Tibial artery (tissue), 4 donors: ENCODE measurements around the gene ARL6IP6.

Experiments used
- DNase-seq, 2 donors: peaks; one replicate each; pipeline ENCODE4 v3.0.0-alpha.2; 2019
- H3K27ac ChIP-seq, 2 donors: fragments of 200-600 bp; sonication (generic) in 1 of 2; 1 replicate in 1 of 2; 2 replicates in 1 of 2; pipeline ENCODE4 v1.5.1; 2018 to 2019; ENCODE audit warnings: mild to moderate bottlenecking in 1 of 2
- H3K27me3 ChIP-seq, 2 donors: fragments of 200-600 bp; sonication (generic) in 1 of 2; one replicate each; pipeline versions ENCODE4 v1.5.1 to v1.6.0; 2016 to 2019
- H3K36me3 ChIP-seq, 3 donors: fragments of 200-600 bp; sonication (generic) in 2 of 3; one replicate each; pipeline ENCODE4 v1.5.1; 2016 to 2019; ENCODE audit warnings: mild to moderate bottlenecking in 2 of 3
- H3K4me1 ChIP-seq, 4 donors: fragments of 200-600 bp; sonication (generic) in 2 of 4; 1 replicate in 3 of 4; 2 replicates in 1 of 4; pipeline ENCODE4 v1.5.1; 2016 to 2019
- H3K4me3 ChIP-seq, 2 donors: fragments of 200-600 bp; sonication (generic) in 1 of 2; 1 replicate in 1 of 2; 2 replicates in 1 of 2; pipeline ENCODE4 v1.5.1; 2018 to 2019; ENCODE audit warnings: mild to moderate bottlenecking in 2 of 2
- H3K9me3 ChIP-seq, 3 donors: fragments of 200-600 bp; sonication (generic) in 1 of 3; one replicate each; pipeline ENCODE4 v1.5.1; 2016 to 2019
- intact Hi-C: fragments of 100-400 bp; cut with DNase I; formaldehyde crosslinking; loops from one replicate; pipeline ENCODE4 v1.15.0; 2023; ENCODE audit warnings: low total_unique reads
- TF ChIP-seq, protein P1 (sequence below), 2 experiments: fragments of 200-600 bp in 1 of 2; fragments of 450-650 bp in 1 of 2; IDR thresholded peaks; one replicate each; pipeline ENCODE4 v1.5.1; 2017 to 2019; ENCODE audit warnings: antibody characterized with exemption in 2 of 2, mild to moderate bottlenecking in 1 of 2, moderate library complexity in 1 of 2

The ARL6IP6 gene

DNA sequence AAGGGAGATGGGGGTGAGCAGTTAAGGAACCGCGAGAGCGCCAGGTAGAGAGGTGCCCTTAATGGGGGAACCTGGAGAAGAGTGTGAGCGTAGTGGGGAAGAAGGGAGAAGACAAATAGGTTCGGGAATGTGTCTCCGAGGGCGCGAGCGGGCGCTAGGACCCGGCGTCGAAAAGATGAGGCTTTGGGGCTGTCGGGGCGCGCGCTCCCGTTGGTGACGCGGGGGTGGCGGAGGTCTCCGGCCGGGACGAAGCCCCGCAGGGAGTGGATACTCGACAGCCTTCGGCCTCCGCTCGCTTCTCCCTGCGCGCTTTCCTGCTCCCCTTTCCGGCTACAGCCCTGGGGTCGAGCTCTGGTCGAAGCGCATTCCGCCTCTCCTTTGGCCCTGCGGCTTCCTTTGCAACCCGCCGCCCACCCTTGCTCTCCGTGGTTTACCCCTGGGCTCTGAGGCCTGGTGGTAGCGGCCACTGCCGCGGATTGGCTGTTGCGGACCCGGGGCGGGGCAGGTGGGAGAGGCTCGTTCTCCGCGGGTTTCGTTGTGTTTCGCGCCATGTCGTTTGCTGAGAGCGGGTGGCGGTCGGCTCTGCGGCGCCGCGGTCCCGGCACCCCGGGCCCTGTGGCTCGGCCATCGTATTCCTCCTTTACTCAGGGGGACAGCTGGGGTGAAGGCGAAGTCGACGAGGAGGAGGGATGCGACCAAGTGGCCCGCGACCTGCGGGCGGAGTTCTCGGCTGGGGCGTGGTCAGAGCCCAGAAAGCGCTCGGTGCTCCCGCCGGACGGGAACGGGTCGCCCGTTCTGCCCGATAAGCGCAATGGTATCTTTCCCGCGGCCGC is at the start of gene ARL6IP6:
Gene ARL6IP6 (plus strand): TSS at position 545 of the 833 bp plus-strand sequence. CDS start 5 bp downstream, at position 550.
- peak; percentile 89 to 95 for DNase-seq
- H3K36me3 ChIP-seq: peaks cover 0 to 15% (median 4%) of the 10 kb centered on the region in 3 donors
- H3K4me1 ChIP-seq: peaks cover 0 to 52% (median 27%) of the 10 kb centered on the region in 4 donors
- intact Hi-C loops: no loop called here
- H3K27me3 ChIP-seq: no peaks in the 10 kb centered on the region
- H3K27ac ChIP-seq: peak within 1 kb of the TSS; percentile 97 to 98
- H3K9me3 ChIP-seq: no peaks in the 10 kb centered on the region
- H3K4me3 ChIP-seq: peak within 1 kb of the TSS; percentile 90 to 95
- TF ChIP-seq, protein P1, sequence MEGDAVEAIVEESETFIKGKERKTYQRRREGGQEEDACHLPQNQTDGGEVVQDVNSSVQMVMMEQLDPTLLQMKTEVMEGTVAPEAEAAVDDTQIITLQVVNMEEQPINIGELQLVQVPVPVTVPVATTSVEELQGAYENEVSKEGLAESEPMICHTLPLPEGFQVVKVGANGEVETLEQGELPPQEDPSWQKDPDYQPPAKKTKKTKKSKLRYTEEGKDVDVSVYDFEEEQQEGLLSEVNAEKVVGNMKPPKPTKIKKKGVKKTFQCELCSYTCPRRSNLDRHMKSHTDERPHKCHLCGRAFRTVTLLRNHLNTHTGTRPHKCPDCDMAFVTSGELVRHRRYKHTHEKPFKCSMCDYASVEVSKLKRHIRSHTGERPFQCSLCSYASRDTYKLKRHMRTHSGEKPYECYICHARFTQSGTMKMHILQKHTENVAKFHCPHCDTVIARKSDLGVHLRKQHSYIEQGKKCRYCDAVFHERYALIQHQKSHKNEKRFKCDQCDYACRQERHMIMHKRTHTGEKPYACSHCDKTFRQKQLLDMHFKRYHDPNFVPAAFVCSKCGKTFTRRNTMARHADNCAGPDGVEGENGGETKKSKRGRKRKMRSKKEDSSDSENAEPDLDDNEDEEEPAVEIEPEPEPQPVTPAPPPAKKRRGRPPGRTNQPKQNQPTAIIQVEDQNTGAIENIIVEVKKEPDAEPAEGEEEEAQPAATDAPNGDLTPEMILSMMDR (IDR thresholded peaks at IDR 0.05): no peak

DNA sequence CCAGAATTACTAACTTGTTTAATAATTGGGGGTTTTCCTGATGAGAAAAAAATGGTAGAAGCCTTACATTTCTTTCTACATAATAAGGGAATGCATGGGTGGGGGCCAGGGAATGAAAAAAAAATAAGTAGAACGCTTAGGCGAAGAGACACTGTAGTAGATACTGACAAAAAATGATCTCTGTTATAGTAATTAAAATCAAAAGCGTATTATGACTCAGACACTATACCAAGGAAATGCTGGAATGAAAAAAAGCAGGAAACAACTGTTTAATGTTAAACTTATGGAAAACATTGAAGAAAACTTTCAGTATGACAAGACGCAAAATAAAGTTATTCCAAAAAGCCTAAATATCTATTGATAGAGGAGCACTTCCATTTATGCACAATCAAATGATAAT is 44.1 kb upstream of the ARL6IP6 start:
- Histone ChIP-seq H3K4me3 (no peak overlapping the region), H3K4me1 (no peaks in the 10 kb centered on the region), H3K36me3 (peaks cover 59 to 86% (median 71%) of the 10 kb centered on the region in 3 donors), H3K9me3 (no peaks in the 10 kb centered on the region), H3K27ac (no peak overlapping the region), H3K27me3 (no peaks in the 10 kb centered on the region)
- no peak for DNase-seq
- TF ChIP-seq, protein P1 (IDR thresholded peaks at IDR 0.05): no peak
- intact Hi-C loops: no loop called here

DNA sequence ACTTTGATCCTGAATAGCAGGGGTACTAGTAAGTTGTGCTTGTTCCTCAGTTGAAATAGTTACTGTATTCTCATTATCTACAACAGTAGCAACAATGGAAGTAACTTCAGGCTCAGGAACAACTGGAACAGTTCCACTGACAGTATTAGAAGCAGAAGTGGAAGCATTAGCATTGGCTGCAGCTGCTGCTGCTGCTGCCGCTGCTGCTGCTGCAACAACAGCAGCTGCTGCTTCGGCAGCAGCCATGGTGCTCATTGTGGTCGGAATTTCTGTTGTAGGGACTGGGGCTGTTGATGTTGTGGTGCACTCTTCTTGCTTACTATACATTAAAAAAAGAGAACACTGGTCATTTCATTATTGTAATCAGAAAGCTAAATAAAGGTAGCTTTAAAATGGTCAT is 42.0 kb upstream of the ARL6IP6 start:
- DNase-seq: no peak
- TF ChIP-seq, protein P1 (IDR thresholded peaks at IDR 0.05): no peak
- Histone ChIP-seq H3K27me3 (no peaks in the 10 kb centered on the region), H3K27ac (no peak overlapping the region), H3K4me1 (no peaks in the 10 kb centered on the region), H3K9me3 (no peaks in the 10 kb centered on the region), H3K4me3 (no peak overlapping the region), H3K36me3 (peaks cover 63 to 84% (median 70%) of the 10 kb centered on the region in 3 donors)
- intact Hi-C loops: no loop called here

DNA sequence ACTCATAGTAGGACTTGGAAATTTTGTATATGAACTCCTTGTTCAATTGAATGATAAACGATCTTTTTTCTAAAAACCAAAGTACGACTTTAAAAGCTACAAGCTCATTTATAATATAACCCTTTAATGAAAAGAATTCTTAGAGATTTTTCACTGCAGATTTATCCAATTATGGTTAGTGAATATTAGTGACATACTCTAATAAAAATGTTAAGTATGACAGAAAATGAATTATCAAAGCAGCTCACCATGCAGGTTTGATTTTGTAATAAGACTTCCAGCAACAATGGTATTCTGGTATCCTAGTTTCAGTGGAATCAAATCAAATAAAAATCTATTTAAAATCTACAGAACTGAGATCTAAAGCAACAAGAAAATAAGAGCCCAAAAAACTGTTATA is 39.6 kb upstream of the ARL6IP6 start:
- DNase-seq: no peak
- no peak overlapping the region for H3K27ac ChIP-seq
- TF ChIP-seq, protein P1 (IDR thresholded peaks at IDR 0.05): no peak
- H3K9me3 ChIP-seq: no peaks in the 10 kb centered on the region
- H3K27me3 ChIP-seq: no peaks in the 10 kb centered on the region
- H3K4me1 ChIP-seq: no peaks in the 10 kb centered on the region
- intact Hi-C loops: no loop called here
- no peak overlapping the region for H3K4me3 ChIP-seq
- H3K36me3 ChIP-seq: peaks cover 51 to 63% (median 51%) of the 10 kb centered on the region in 3 donors

DNA sequence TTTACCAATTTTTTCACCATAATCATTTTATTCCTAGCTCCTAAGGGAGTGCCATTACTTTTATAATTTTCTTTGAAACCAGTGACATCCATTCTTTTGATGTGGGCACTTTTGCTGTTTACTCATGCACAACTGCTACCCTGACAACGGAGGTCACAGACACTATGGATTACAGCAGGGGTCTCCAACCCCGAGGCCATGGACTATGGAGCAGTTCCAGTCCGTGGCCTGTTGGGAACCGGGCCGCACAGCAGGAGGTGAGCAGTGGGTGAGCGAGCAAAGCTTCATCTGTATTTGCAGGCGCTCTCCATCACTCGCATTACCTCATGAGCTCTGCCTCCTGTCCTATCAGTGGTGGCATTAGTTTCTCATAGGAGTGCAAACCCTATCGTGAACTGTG is 35.8 kb upstream of the ARL6IP6 start:
- intact Hi-C loops: no loop called here
- TF ChIP-seq, protein P1 (IDR thresholded peaks at IDR 0.05): no peak
- Histone ChIP-seq H3K9me3 (no peaks in the 10 kb centered on the region), H3K36me3 (peaks cover 30 to 37% (median 32%) of the 10 kb centered on the region in 3 donors), H3K4me1 (no peaks in the 10 kb centered on the region), H3K4me3 (no peak overlapping the region), H3K27ac (no peak overlapping the region), H3K27me3 (no peaks in the 10 kb centered on the region)
- DNase-seq: no peak
